Left hindlimb (tissue), 1 donor: Measurements from ENCODE around the gene CDHR1.

ENCODE experiments used
- DNase-seq: peaks from one replicate; pipeline ENCODE4 v3.0.0-alpha.2; 2018

CDHR1 gene

DNA sequence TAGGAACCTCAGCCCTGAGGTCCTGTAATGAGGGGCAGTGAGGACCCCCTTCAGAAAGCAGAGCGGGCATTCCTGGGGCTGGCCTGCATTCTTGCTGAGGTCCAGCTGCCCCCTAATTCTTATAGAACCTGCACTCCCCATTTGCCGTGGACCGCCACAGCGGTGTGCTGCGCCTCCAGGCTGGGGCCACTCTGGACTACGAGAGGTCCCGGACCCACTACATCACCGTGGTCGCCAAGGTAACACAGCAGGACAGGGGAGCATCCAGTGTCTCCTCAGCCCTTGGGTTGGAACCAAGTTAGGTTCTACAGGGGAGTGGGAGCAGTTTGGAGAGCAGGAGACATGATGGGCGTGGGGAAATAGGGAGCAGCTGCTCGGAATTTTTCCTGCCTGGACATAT is 7.3 kb downstream of the CDHR1 start:
- no peak for DNase-seq

DNA sequence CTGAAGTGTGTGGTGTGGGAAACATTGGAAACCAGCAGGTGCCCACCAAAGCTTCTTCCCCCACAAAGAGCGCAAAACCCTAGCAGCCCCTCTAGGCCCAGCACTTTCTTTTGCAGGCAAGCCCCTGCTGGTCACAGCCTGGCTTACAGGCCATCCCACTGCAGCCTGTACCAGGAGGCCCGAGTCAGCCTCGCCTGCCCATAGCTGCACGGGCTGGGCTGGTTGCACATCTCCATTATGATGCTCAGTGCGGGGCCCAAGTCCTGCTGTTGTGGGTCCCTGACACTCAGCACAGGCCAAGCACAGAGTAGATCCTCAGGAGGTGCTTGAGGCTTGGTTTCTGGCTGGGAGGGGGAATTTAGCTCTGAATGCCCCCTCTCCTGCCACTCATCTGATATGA is 8.0 kb downstream of the CDHR1 start:
- no peak for DNase-seq

DNA sequence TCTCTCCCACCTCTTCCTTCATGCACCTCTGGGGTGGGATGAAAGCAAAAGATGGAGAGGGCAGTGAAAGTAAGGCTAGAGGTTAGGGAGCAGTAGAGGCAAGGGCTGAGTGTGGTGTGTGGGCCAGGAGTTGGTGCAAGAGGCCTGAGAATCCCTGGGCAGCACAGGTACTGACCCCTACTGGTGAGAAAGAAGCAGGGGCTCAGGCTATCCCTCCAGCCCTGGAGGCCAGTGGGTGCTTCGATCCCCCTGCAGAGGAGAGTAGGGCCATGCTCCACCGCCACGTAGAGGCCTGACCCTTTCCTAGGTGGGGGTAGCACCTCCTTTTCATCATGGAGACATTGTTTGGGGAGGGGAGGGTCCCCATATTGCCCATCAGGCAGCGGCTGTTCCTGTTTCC is 9.8 kb downstream of the CDHR1 start:
- DNase-seq = no peak

DNA sequence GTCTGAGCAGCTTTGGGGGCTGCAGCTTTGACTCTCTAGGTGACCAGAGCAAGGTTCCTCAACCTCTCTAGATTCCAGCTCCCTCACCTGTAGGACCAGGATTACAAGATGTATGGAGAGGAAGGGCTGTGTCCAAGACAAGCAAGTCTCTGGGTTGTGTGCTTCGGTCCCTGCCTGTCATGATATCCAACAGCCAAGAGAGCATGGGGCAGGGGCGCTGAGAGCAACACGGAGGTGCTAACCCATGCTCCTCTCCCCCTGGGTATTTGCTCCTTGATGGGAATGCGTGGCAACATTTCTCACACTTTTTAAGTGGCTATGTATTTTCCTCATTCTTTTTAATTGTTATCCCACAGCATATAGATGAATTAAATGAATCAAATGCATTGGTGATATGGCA is 10.3 kb downstream of the CDHR1 start:
- DNase-seq = no peak

DNA sequence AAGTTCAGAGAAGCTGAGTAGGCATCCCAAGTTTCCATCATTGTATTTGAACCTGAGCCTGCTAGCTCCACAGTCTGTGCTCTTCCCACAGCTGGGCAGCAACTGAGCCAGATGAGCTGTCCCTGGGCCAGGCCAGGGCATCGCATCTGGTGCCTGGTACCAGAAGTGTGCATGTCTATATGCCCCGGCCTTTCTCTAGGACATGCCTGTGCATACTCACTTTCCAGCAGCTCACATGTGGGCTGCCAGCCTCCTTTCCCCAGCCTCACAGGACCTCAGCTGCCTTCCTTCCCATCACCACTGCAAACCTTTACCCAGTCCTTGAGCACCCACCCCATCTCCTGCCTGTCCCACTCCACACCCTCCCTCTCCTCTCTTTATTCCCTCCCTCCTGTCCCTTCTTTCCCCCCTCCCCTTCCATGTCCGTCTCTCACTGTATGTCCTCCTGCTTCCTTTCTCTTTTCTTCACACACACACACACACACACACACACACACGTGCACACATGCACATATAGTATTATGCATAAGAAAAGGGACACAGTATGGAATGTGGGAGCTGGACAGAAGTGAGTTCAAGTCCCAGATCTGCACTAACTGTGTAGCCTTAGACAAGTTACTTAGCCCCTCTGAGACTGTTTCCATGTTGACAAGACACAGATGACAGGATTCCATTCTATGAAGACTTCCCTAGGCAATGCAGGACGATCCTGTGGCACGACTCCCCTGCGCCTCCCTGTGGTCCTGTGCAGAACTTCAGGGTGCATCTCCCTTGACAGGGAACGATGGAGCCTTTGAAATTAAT is 10.9 kb downstream of the CDHR1 start:
- no peak for DNase-seq

DNA sequence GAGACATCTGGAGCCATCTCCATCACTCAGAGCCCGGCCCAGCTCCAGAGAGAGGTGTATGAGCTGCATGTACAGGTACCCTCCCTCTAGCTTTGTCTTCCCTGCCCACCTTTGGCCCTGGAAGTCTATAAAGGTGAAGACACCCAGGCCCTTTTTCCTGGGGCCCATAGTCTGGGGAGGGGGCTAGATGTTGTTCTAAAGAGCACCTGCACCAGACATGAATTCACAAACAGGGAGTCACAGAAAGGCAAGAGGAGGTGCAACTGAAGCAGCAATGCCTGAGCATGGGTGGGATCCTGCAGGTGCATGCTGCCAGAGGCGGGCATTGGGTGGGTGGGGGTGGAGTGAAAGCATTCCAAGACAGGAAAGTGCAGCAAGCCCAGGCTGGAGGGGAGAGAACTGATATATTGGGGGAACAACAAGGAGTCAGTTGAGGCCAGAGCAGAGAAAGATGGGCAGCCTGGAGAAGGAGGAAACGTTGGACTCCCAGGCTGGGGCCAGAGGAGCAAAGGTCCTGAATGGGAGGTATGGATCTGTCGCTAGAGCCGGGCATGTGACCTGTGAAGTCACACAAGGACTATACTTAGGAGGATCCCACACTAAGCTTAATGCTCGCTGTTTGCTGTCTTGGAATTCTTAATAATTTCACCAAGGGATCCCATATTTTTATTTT is 11.7 kb downstream of the CDHR1 start:
- DNase-seq = no peak

DNA sequence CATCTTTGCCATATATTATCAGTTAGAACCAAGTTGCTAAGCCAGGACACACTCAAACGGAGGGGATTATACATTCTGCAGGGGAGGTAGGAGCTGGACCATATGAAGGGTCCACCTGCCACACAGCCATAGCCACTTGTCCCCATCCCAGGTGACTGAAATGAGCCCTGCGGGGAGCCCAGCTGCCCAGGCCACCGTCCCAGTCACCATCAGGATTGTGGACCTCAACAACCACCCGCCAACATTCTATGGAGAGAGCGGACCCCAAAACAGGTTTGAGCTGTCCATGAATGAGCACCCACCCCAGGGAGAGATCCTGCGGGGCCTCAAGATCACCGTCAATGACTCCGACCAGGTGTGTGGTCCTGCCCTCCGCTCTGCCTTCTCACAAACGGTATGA is 13.7 kb downstream of the CDHR1 start:
- no peak for DNase-seq

DNA sequence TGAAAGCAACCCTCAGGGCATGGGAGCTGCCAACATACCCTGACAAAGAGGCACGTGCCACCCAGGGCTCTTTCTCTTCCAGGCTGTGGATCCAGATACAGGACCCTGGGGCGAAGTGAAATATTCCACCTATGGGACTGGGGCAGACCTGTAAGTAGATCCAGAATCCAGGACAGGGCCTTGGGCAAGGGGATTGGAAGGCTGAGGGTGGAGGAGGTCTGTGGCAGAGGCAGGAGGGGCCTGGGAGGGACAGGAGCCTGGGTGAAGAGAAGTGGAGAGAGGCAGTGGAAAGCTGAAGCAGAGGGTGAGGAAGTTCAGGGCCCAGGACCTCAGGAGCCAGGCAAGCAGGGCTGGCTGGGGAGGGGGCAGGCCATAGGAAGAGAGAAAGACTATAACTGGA is 17.2 kb downstream of the CDHR1 start:
- DNase-seq = no peak

DNA sequence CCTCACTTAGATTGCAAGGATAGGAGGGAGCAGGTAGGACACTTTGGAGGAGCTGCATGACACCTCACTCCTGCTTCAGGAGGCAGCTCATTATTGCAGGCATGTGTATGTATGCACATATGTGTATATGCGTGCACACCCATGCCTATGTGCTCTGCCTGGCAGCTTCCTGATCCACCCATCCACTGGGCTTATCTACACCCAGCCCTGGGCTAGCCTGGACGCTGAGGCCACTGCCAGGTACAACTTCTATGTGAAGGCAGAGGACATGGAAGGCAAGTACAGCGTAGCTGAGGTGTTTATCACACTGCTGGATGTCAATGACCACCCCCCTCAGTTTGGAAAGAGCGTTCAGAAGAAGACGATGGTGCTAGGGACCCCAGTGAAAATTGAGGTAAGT is 17.7 kb downstream of the CDHR1 start:
- no peak for DNase-seq

DNA sequence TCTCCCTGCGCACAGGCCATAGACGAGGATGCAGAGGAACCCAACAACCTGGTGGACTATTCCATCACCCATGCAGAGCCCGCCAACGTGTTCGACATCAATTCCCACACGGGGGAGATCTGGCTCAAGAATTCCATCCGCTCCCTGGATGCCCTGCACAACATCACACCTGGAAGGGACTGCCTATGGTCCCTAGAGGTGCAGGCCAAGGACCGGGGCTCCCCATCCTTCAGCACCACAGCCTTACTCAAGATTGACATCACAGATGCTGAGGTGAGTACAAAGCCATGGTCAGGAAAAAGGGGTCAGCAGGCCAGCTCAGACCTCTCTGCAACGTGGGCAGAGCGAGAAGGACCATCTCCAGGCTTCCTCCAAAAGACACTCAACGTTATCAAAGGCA is 18.7 kb downstream of the CDHR1 start:
- no peak for DNase-seq

DNA sequence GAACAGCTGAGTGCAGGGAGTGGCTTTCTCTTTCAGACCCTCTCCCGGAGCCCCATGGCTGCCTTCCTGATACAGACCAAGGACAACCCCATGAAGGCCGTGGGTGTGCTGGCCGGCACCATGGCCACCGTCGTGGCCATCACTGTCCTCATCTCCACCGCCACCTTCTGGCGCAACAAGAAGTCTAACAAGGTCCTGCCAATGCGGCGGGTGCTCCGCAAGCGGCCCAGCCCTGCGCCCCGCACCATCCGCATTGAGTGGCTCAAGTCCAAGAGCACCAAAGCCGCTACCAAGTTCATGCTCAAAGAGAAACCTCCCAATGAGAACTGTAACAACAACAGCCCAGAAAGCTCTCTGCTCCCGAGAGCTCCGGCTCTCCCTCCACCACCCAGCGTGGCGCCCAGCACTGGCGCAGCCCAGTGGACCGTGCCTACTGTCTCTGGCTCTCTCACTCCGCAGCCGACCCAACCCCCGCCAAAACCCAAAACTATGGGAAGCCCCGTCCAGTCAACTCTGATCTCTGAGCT is 19.8 kb downstream of the CDHR1 start:
- DNase-seq = no peak

DNA sequence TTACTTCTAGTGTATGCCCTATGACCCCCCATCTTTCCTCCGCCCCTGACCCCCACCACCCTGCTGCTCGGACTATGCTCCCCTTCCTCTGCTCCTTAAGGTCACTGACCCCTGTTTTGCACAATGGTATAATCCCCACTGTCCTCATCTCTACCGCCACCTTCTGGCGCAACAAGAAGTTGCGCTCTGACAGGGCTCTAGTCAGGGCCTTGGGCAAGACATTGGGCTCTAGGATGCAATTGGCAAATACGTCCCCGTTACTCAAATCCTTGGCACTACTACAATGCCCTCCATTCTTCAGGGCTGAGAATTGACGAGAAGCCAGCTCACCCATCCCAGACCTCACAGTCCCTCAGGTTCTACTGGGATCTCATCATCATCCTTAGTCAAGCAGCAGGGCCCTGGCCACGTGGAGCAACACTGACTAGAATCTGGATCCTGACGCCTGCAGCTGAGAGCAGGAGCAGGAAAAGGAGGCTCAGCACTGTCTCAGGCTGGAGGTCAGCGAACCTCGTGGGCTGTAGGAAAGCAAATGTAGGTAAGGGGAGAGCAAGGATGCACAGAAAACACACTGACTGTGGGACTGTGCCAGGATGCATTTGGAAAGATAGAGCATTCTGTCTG is 20.4 kb downstream of the CDHR1 start:
- DNase-seq = no peak

DNA sequence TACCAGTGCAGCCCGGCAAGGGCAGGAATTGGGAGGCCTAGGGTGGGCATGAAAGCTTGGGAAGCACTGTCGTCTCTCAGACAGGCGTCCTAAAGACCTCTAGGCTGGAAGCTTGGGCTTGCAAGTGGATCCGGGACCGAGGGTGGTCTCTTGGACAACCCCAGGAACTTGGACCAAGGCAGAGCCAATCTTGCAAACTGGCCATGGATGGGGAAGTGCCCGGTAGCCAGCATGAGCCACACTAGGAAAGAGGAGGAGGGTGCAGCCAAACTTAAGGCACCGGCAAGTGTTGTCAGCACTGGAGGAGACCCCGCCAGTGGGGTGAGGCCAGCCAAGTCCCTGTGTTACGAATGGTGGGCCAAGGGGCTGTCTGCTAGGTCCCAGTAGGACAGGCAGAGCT is 22.5 kb downstream of the CDHR1 start:
- no peak for DNase-seq

DNA sequence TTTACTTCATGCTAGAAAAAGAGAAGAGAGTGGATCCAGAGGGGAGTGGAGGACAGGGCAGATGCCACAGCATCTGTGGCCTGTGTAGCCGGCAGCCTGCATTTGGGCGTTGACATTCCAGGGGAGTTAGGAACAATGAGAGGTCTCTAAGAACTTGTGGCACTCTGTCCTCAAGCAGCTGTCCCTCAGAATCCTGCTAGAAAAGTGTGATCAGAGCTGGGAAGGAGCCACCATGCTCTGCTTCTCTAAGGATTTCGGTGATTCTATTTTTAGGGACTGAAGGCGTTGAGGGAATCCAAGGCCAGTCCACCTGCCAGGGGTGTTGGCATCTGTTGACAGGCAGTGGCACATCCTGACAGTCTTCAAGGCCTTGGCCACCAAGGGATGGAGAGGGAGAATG is 23.4 kb downstream of the CDHR1 start:
- no peak for DNase-seq

DNA sequence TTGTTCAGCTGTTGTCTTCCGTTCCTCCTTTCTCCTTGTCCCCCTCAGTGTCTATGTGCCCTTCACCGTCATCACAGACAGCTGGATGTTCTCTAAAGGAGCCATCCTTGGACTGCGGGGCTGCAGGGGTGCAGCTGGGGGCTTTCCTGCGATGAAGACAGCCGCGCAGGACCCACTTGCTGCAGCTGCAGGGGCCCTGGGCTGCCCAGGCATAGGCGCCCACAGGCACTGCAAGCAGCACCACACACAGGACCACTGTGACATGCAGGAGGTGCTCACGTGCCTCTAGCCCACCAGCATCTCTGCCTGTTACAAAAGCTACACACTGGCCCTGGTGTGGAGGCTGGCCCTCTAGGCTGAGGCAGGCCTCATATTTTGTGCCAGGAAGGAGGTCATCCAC is 27.6 kb downstream of the CDHR1 start:
- no peak for DNase-seq

DNA sequence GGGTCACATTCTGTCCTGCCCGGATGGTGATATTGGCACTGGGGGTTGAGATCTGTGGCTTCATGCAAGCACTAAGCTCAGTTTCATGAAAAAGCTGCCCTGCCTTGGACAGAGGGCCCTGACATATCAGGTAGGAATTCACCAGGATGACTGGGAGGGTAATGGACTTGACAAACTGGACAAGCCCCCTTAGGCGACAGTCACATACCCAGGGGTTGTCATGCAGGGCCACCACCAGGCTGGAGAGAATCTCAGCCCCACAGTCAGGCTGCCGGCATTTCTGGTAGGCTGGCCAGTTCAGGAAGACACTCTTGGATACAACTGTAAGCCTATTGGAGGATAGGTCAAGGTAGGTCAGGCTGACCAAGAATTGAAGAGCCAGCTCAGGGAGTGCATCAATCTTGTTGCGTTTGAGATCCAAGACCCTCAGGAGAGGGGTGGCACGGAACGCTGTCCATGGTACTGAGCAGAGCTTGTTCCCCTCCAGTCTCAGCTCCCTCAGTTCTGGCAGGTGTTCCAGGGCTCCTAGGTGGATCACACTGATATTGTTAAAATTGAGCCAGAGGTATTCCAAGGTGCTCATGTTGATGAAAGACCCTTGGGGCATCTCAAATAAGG is 30.2 kb downstream of the CDHR1 start:
- no peak for DNase-seq

DNA sequence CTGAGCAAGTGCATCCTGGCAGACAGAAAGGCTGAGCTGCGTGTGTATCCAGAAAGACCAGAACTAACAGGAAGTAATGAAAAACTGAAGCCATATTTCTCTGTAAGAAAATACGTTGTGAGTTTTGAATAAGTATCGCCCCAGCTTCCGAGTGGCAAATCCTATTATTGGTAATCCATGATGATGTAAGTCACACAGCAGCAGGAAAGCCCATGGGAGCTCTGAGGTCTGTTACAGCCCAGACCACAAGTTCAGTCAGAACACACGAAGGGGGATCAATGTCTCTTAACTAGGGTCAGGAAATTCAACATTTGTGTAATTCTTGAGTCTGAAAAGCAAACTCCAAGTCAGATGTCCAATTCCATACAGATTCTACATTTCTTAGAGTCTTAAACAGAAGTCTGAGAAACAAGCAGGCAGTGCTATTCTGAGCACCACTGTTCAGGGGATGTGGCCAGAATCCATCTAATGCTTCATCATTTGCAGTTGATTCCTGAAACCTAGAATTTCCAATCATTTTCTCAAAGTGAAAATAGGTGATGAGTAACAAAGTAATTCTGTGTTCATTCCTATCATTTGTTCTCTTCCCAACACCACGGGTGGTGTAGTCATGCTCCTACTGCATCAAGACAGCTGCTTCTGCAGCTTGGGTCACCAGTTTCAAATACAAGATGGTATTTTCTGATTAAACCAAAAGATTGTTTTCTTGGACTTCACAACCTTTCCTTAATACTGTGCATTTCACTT is 31.3 kb downstream of the CDHR1 start, which contains the start of gene LRIT2:
Gene LRIT2, minus strand, starts transcription at position 118 of the 747 bp plus-strand sequence. Its CDS starts 24 bp downstream, at position 94.
- no peak for DNase-seq

DNA sequence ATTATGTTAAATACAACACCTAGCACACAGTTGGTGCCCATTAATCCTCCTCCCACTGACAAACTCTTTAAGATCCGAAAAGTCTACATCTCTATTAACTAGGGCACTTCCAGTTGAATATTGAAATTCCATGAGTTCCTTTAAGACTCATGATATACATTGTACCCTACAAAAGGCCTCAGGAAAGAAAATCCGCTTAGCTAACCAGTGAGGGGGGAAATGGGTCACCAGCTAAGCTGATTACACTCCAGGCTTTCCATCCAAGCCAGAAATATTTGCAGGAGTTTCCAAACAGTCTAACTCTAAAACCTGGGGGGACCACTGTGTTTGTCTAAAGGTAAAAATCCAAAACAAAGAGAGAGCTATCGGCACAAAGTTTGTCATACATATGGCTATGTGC is 32.3 kb downstream of the CDHR1 start:
- no peak for DNase-seq

DNA sequence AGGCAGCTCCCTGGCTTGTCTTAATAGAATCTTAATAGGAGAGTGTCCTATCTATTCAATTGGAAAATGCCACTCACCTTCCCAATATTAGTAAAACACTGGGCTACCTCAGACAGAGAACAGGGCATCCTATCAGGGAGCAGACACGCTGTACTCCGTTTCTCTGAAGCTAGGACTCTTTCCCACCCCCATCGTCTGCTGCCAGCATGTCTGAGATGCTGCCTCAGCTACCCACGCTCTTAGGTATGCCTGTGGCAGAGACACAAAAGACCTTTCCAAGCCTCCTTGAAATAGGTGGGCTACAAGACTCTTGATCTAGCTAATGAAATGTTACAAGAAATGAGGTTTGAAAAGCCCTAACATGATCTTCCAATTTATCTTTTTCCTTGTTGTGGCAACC is 33.5 kb downstream of the CDHR1 start:
- DNase-seq = no peak

DNA sequence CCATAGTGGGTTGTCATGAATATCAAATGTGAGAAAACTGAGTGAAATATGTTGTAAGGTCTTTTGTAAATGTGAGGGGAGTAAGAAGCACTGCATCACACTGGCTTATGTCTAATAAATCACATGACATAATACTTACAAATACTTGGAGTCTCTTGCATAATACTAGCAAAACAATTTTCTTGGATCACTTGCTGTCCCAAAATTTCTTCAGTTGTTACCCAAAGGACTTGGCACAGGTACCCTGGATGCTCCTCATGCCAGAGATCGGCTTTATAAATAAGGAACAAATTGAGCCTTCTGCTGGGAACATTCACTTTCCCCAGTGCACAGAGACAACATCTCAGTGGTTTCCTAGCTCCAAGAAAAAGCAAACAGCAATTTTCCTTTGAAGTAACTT is 36.0 kb downstream of the CDHR1 start:
- no peak for DNase-seq

DNA sequence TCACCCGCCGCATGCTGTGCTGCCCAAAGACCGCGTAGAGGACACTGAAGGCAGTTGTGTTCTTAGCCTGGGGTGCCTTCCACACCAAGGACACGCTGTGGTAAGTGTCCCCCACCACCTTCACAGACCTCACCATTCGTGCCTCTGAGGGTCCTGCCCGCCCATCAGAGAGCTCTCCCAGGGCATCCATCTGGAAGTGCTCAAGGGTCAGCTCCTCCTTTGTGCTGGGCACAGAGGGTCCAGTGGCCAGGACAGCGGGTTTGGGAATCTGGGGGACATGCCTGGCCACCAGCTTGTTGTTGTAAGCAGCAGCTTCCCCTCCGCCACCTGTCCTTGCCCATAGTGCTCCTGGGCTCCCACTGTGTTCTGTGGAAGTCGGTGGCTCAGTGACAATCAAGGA is 38.0 kb downstream of the CDHR1 start:
- no peak for DNase-seq

DNA sequence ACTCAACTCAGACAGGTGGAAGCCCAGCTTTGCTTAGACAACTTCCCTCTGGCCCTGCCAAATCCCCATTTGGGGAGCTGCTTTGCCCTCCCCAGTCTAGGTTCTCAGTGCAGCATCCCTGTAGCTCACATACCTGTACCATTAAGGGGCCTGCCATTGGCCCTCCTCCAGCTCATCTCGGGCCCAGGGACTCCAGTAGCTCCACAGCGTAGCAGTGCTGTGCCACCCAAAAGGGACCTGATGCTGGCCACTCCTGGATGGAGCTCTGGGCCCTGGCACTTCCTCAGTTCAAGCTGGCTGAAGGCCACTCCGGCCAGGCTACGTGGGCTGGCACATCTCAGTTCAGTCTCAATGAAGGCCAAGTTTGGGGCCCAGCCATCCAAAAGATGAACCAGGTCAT is 39.6 kb downstream of the CDHR1 start:
- DNase-seq = no peak

DNA sequence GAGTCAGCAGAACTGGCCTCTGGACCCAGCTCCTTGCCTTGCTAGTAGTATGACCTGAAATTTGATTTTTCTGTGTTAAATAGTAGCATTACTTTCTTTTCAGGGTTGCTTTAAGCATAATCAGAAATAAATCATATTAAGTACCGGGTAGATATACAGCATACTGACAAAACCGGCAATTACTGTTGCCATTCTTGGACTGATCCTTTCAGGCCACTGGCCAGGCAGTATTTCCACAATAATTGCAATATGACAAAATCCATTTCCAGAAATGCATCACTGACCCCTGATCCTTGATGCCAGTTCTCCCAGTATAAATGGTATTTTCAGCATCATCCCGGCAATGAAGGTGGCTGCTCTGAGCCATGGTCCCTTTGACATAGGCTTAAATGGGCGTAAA is 40.1 kb downstream of the CDHR1 start:
- DNase-seq = no peak
